HG03457 (cell line): ENCODE measurements around the gene IFI30.

ENCODE experiments used
- ATAC-seq: cut with Tn5 transposase; IDR thresholded peaks from one replicate; pipeline ENCODE4 v1.9.1; 2021; ENCODE audit warnings: moderate number of reproducible peaks; ENCODE audit not compliant: unreplicated experiment

Gene IFI30

GRCh38 chr19:18223860-18224524 lies 50.4 kb downstream of the IFI30 start:
- no peak for ATAC-seq

- peak; percentile 84 for ATAC-seq
Measured at GRCh38 chr19:18224525-18225354, 51.1 kb downstream of the IFI30 start.

- no peak for ATAC-seq
Measured at GRCh38 chr19:18225355-18225701, 51.7 kb downstream of the IFI30 start.

- ATAC-seq, result no peak
Measured at GRCh38 chr19:18225702-18226468, 52.3 kb downstream of the IFI30 start, which contains the start of gene PDE4C. PDE4C (minus strand) TSS chr19:18226438; CDS start chr19:18226415, 23 bp downstream.

- no peak for ATAC-seq
Measured at GRCh38 chr19:18226956-18227780, 53.6 kb downstream of the IFI30 start.
